ENCODE measurements around the gene SFTA2.

DNA sequence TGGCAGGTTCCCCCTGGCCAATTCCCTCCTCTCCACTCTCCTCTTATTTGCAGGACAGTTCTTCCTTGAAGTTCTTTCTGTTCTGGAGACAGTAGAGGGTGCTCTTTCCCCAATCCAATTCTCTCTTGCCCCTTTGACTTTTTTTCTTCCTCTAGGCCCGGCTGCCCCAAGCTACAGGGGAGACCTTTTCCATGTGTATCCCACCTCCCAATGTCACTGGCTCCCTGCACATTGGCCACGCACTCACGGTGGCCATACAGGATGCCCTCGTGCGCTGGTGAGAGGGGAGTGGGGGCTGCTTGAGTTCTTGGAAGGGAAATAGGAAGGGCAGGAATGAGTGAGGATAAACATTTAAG lies 16.4 kb downstream of the SFTA2 start:
- TF ChIP-seq, protein P1, sequence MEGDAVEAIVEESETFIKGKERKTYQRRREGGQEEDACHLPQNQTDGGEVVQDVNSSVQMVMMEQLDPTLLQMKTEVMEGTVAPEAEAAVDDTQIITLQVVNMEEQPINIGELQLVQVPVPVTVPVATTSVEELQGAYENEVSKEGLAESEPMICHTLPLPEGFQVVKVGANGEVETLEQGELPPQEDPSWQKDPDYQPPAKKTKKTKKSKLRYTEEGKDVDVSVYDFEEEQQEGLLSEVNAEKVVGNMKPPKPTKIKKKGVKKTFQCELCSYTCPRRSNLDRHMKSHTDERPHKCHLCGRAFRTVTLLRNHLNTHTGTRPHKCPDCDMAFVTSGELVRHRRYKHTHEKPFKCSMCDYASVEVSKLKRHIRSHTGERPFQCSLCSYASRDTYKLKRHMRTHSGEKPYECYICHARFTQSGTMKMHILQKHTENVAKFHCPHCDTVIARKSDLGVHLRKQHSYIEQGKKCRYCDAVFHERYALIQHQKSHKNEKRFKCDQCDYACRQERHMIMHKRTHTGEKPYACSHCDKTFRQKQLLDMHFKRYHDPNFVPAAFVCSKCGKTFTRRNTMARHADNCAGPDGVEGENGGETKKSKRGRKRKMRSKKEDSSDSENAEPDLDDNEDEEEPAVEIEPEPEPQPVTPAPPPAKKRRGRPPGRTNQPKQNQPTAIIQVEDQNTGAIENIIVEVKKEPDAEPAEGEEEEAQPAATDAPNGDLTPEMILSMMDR (IDR thresholded peaks at IDR 0.05) = peak; percentile 33 to 55 (median 39)
- peak in 1 of 2 donors; percentile 33 for TF ChIP-seq POLR2AphosphoS5 (IDR thresholded peaks at IDR 0.05; ENCODE audit: insufficient read depth in 1 of 2, low read depth in 1 of 2)
- no peak for TF ChIP-seq POLR2A (IDR thresholded peaks at IDR 0.05)

All from vagina (tissue), 2 donors.